IMR-90 (cell line): ENCODE data around the gene IGF1R. TPM values are rescaled to one million over a fixed set of nuclear protein-coding genes. Genes with fewer than 3 reads are reported as not detected.

Experiments
- ATAC-seq: fragments of 200-7000 bp; cut with Tn5 transposase; 2 replicates; pipeline ENCODE4 v1.9.1; 2020; ENCODE audit warnings: low read depth, mild to moderate bottlenecking, moderate library complexity
- BruUV-seq: library from RNA; stranded (reverse); fragments of 400-500 nt; replicated peaks from 2 replicates; lab custom pipeline; 2021; lab: Mats Ljungman, UMichigan
- CTCF ChIA-PET: fragments of 300-600 bp; formaldehyde crosslinking; extraction: SDS; loops from one replicate; lab custom pipeline; 2021; ENCODE audit warnings: antibody characterized with exemption; lab: Yijun Ruan, JAX
- POLR2A ChIA-PET: fragments of 300-600 bp; sonication (Branson Sonifier 250); formaldehyde crosslinking; loops from one replicate; lab custom pipeline; 2022; ENCODE audit warnings: antibody characterized with exemption; ENCODE audit not compliant: unreplicated experiment; lab: Charles Lee
- DNase-seq: peaks from one replicate; pipeline ENCODE4 v3.0.0; 2013
- H2AFZ ChIP-seq: replicated peaks from 2 replicates; pipeline ENCODE3; 2013; ENCODE audit warnings: low read length, mild to moderate bottlenecking; ENCODE audit not compliant: poor library complexity
- H2AK5ac ChIP-seq: 2 replicates; pipeline ENCODE4 v1.6.1; 2013; ENCODE audit warnings: low read depth, low read length, inconsistent platforms
- H2AK9ac ChIP-seq: replicated peaks from 2 replicates; pipeline ENCODE3; 2013; ENCODE audit warnings: mild to moderate bottlenecking, low read depth, low read length, moderate library complexity; ENCODE audit not compliant: poor library complexity
- H2BK120ac ChIP-seq: 2 replicates; pipeline ENCODE4 v1.6.1; 2013; ENCODE audit warnings: low read depth, low read length, inconsistent platforms
- H2BK15ac ChIP-seq: 3 replicates; pipeline ENCODE4 v1.6.1; 2013; ENCODE audit warnings: low read depth, low read length, inconsistent platforms
- H2BK20ac ChIP-seq: 2 replicates; pipeline ENCODE4 v1.6.1; 2013; ENCODE audit warnings: low read depth, mild to moderate bottlenecking, inconsistent platforms, low read length, moderate library complexity
- H2BK5ac ChIP-seq: 2 replicates; pipeline ENCODE4 v1.6.1; 2013; ENCODE audit warnings: mild to moderate bottlenecking, low read depth, low read length, inconsistent platforms; ENCODE audit not compliant: poor library complexity, severe bottlenecking
- H3K14ac ChIP-seq: replicated peaks from 2 replicates; pipeline ENCODE4 v1.6.1; 2013; ENCODE audit warnings: low read depth, low read length, inconsistent platforms
- H3K18ac ChIP-seq: 2 replicates; pipeline ENCODE4 v1.6.1; 2013; ENCODE audit warnings: low read depth, low read length, control low read depth
- H3K23ac ChIP-seq: 2 replicates; pipeline ENCODE4 v1.6.1; 2013; ENCODE audit warnings: low read depth, low read length, inconsistent platforms
- H3K27ac ChIP-seq: 2 replicates; pipeline ENCODE4 v1.5.1; 2013; ENCODE audit warnings: mild to moderate bottlenecking, control low read depth, low read length; ENCODE audit not compliant: insufficient read depth
- H3K27me3 ChIP-seq: 2 replicates; pipeline ENCODE4 v1.6.1; 2013; ENCODE audit warnings: low read length; ENCODE audit not compliant: control insufficient read depth, insufficient read depth
- H3K36me3 ChIP-seq: 2 replicates; pipeline ENCODE4 v1.6.1; 2013; ENCODE audit warnings: low read length, mixed read lengths; ENCODE audit not compliant: control insufficient read depth, insufficient read depth
- H3K4ac ChIP-seq: 2 replicates; pipeline ENCODE4 v1.6.1; 2013; ENCODE audit warnings: low read depth, low read length, inconsistent platforms
- H3K4me1 ChIP-seq: 2 replicates; pipeline ENCODE4 v1.6.1; 2013; ENCODE audit warnings: low read length, mixed read lengths; ENCODE audit not compliant: control insufficient read depth, insufficient read depth
- H3K4me2 ChIP-seq: 2 replicates; pipeline ENCODE4 v1.6.1; 2013; ENCODE audit warnings: low read depth, mild to moderate bottlenecking, control low read depth, low read length, moderate library complexity
- H3K4me3 ChIP-seq: 2 replicates; pipeline ENCODE4 v1.5.1; 2013; ENCODE audit warnings: low read depth, mild to moderate bottlenecking, control low read depth, low read length, moderate library complexity; ENCODE audit not compliant: insufficient read depth
- H3K56ac ChIP-seq: 2 replicates; pipeline ENCODE4 v1.6.1; 2013; ENCODE audit warnings: low read length, inconsistent platforms; ENCODE audit not compliant: insufficient read depth; ENCODE audit errors: extremely low read depth
- H3K79me1 ChIP-seq, 2 experiments: 2 replicates each; pipeline ENCODE4 v1.6.1; 2013; ENCODE audit warnings: low read length in 2 of 2, inconsistent platforms in 1 of 2, low read depth in 1 of 2
- H3K9ac ChIP-seq: 2 replicates; pipeline ENCODE4 v1.6.1; 2013; ENCODE audit warnings: low read depth, low read length, control low read depth
- H3K9me1 ChIP-seq: 2 replicates; pipeline ENCODE4 v1.6.1; 2013; ENCODE audit warnings: low read length, inconsistent platforms; ENCODE audit not compliant: insufficient read depth
- H3K9me3 ChIP-seq: 2 replicates; pipeline ENCODE4 v1.6.1; 2013; ENCODE audit warnings: low read length; ENCODE audit not compliant: control insufficient read depth, insufficient read depth
- H4K20me1 ChIP-seq: 2 replicates; pipeline ENCODE4 v1.6.1; 2013; ENCODE audit warnings: low read length, inconsistent platforms; ENCODE audit not compliant: insufficient read depth
- H4K5ac ChIP-seq: 2 replicates; pipeline ENCODE4 v1.6.1; 2013; ENCODE audit warnings: mild to moderate bottlenecking, low read depth, low read length, control low read depth
- H4K8ac ChIP-seq, 2 experiments: 2 replicates each; pipeline ENCODE4 v1.6.1; 2013; ENCODE audit warnings: low read depth in 2 of 2, low read length in 2 of 2, control low read depth in 1 of 2, inconsistent platforms in 1 of 2
- H4K91ac ChIP-seq: 2 replicates; pipeline ENCODE4 v1.6.1; 2013; ENCODE audit warnings: low read depth, low read length, inconsistent platforms; ENCODE audit not compliant: insufficient read depth
- BHLHE40 ChIP-seq: fragments of 150-350 bp; IDR thresholded peaks from 2 replicates; pipeline ENCODE4 v1.6.1; 2016; ENCODE audit warnings: mild to moderate bottlenecking, low read depth, low read length
- MAFK ChIP-seq: IDR thresholded peaks from 2 replicates; pipeline ENCODE4 v1.6.1; 2012; ENCODE audit warnings: low read depth, low read length, improper control_type of control experiment
- RFX5 ChIP-seq: IDR thresholded peaks from 2 replicates; pipeline ENCODE4 v1.8.0; 2012; ENCODE audit warnings: low read depth, mild to moderate bottlenecking, low read length, moderate library complexity
- WGBS, 2 experiments: methylation state at CpG; one replicate each; pipeline versions ENCODE4 v1.1.5 to v1.1.7; 2013; ENCODE audit warnings: missing lambda C conversion rate in 2 of 2; ENCODE audit not compliant: insufficient read length in 1 of 2; ENCODE audit errors: extremely low coverage in 2 of 2; 5-methylcytosine and 5-hydroxymethylcytosine counted together
- dilution Hi-C: fragments of 300-500 bp; cut with HindIII; formaldehyde crosslinking; loops from one replicate; pipeline ENCODE4 v1.14.3; 2018; ENCODE audit warnings: low sequenced_read_pairs; ENCODE audit not compliant: unreplicated experiment
- in situ Hi-C: fragments of 300-500 bp; cut with MboI; formaldehyde crosslinking; loops from 3 replicates; pipeline ENCODE4 v1.14.3; 2019; ENCODE audit warnings: low sequenced_read_pairs, inconsistent platforms, mixed read lengths
- intact Hi-C: fragments of 100-400 bp; cut with micrococcal nuclease; formaldehyde crosslinking; loops from 2 replicates; pipeline ENCODE4 v1.10.0; 2022
- polyA plus RNA-seq, 3 experiments: library from polyadenylated mRNA; depleted of rRNA; stranded (reverse); fragments of >200 nt; gene quantifications; 2 replicates each; pipeline ENCODE4 v1.2.3, GENCODE V29; 2012; ENCODE audit warnings: low replicate concordance in 1 of 3
- total RNA-seq: library from RNA; depleted of rRNA; stranded (reverse); fragments of >200 nt; gene quantifications from 2 replicates; pipeline ENCODE4 v1.2.3, GENCODE V29; 2012
- TF ChIP-seq, protein P1 (sequence below): fragments of 150-350 bp; IDR thresholded peaks from 2 replicates; pipeline ENCODE4 v1.6.1; 2017; ENCODE audit warnings: mild to moderate bottlenecking, antibody characterized with exemption, low read length, low read depth
- TF ChIP-seq, protein P2 (sequence below): conservative IDR thresholded peaks from 2 replicates; pipeline ENCODE4 v1.5.1; 2012; ENCODE audit warnings: mild to moderate bottlenecking, low read depth, low read length, improper control_type of control experiment

Gene IGF1R
- total and polyA plus RNA-seq, 2 of the 4 experiments (the other 2 are of a cell fraction) = 24.0 to 24.9 TPM

DNA sequence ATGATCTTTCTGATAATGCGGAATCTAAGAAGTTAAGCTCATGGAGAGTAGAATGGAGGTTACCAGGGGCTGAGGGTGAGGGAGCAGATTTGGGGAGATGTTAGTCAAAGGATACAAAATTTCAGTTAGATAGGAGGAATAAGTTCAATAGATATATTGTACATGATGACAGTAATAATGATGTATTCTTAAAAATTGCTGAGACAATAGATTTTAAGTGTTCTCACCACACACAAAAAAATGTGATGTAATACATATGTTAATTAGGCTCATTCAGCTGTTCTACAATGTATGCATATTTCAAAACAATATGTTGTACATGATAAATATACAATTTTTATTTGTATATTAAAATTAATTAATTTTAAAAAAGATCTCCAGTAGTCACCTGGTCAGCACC, 277.9 kb downstream of the IGF1R start:
- Histone ChIP-seq H2BK20ac (no peak overlapping the region), H2BK120ac (no peak overlapping the region), H3K14ac (no peak overlapping the region), H3K4me1 (peaks cover 7% of the 10 kb centered on the region), H3K4ac (no peak overlapping the region), H2BK5ac (no peak overlapping the region), H4K91ac (no peak overlapping the region), H3K4me2 (no peak overlapping the region), H3K18ac (no peak overlapping the region), H4K5ac (no peak overlapping the region), H2AK9ac (no peak overlapping the region), H3K4me3 (no peak overlapping the region), H3K27ac (no peak overlapping the region), H3K9me3 (no peaks in the 10 kb centered on the region), H4K20me1 (no peaks in the 10 kb centered on the region), H3K9ac (no peak overlapping the region), H3K23ac (no peak overlapping the region), H3K56ac (no peak overlapping the region), H2AK5ac (no peak overlapping the region), H3K27me3 (no peaks in the 10 kb centered on the region), H2AFZ (no peak overlapping the region), H3K9me1 (peaks cover 24% of the 10 kb centered on the region), H4K8ac (no peak overlapping the region), H3K79me1 (peaks cover 17 to 59% of the 10 kb centered on the region in 2 experiments), H3K36me3 (peaks cover 59% of the 10 kb centered on the region), H2BK15ac (no peak overlapping the region; the same call in 2 of the 3 replicates)
- CTCF ChIA-PET = no interaction called here
- no TSS peak for BruUV-seq
- no peak for ATAC-seq
- no peak for DNase-seq
- no peak for TF ChIP-seq BHLHE40
- TF ChIP-seq, protein P1, sequence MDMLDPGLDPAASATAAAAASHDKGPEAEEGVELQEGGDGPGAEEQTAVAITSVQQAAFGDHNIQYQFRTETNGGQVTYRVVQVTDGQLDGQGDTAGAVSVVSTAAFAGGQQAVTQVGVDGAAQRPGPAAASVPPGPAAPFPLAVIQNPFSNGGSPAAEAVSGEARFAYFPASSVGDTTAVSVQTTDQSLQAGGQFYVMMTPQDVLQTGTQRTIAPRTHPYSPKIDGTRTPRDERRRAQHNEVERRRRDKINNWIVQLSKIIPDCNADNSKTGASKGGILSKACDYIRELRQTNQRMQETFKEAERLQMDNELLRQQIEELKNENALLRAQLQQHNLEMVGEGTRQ = no peak
- no peak for TF ChIP-seq RFX5
- peak; percentile 44; the same call in 1 of the 2 replicates for TF ChIP-seq MAFK
- TF ChIP-seq, protein P2, sequence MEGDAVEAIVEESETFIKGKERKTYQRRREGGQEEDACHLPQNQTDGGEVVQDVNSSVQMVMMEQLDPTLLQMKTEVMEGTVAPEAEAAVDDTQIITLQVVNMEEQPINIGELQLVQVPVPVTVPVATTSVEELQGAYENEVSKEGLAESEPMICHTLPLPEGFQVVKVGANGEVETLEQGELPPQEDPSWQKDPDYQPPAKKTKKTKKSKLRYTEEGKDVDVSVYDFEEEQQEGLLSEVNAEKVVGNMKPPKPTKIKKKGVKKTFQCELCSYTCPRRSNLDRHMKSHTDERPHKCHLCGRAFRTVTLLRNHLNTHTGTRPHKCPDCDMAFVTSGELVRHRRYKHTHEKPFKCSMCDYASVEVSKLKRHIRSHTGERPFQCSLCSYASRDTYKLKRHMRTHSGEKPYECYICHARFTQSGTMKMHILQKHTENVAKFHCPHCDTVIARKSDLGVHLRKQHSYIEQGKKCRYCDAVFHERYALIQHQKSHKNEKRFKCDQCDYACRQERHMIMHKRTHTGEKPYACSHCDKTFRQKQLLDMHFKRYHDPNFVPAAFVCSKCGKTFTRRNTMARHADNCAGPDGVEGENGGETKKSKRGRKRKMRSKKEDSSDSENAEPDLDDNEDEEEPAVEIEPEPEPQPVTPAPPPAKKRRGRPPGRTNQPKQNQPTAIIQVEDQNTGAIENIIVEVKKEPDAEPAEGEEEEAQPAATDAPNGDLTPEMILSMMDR = no peak
- in situ Hi-C loops (no loop called here), dilution Hi-C loops (loop anchor here (25.0 kb wide), 1 partner anchor 136 kb away; no protein-coding TSS in a partner anchor), intact Hi-C loops (no loop called here)
- WGBS, 2 experiments = no CpG with 5 or more reads among the region's 1 CpG
- POLR2A ChIA-PET = no interaction called here
